Trophoblast cell (in vitro differentiated cells and primary cell): ENCODE results near the gene PVALEF.

Experiments used
- DNase-seq, 2 donors: peaks; one replicate each; pipeline ENCODE4 v3.0.0-alpha.2; 2016
- H2AFZ ChIP-seq: 2 replicates; pipeline ENCODE4 v1.6.1; 2013; ENCODE audit warnings: low read length, moderate library complexity, mild to moderate bottlenecking; ENCODE audit not compliant: insufficient read depth, poor library complexity
- H2AK5ac ChIP-seq: 2 replicates; pipeline ENCODE4 v1.6.1; 2013; ENCODE audit warnings: mild to moderate bottlenecking, low read length
- H2BK120ac ChIP-seq: 2 replicates; pipeline ENCODE4 v1.6.1; 2013; ENCODE audit warnings: low read length, mild to moderate bottlenecking, moderate library complexity; ENCODE audit not compliant: insufficient read depth, poor library complexity
- H2BK12ac ChIP-seq: 2 replicates; pipeline ENCODE4 v1.6.1; 2013; ENCODE audit warnings: mild to moderate bottlenecking, low read length, moderate library complexity
- H2BK5ac ChIP-seq: 2 replicates; pipeline ENCODE4 v1.6.1; 2013; ENCODE audit warnings: low read length, low read depth, moderate library complexity, mild to moderate bottlenecking; ENCODE audit not compliant: poor library complexity
- H3K14ac ChIP-seq: 2 replicates; pipeline ENCODE4 v1.6.1; 2013; ENCODE audit warnings: mild to moderate bottlenecking, low read length
- H3K18ac ChIP-seq: 2 replicates; pipeline ENCODE4 v1.6.1; 2013; ENCODE audit warnings: mild to moderate bottlenecking, low read length
- H3K23ac ChIP-seq: 2 replicates; pipeline ENCODE4 v1.6.1; 2013; ENCODE audit warnings: low read length
- H3K27ac ChIP-seq: 2 replicates; pipeline ENCODE4 v1.5.1; 2013; ENCODE audit warnings: low read depth, mild to moderate bottlenecking, inconsistent platforms, low read length, moderate library complexity
- H3K27me3 ChIP-seq: 2 replicates; pipeline ENCODE4 v1.6.1; 2013; ENCODE audit warnings: inconsistent platforms, mild to moderate bottlenecking, low read length, moderate library complexity; ENCODE audit not compliant: insufficient read depth
- H3K36me3 ChIP-seq, 2 experiments: 1 replicate in 1 of 2; 2 replicates in 1 of 2; pipeline ENCODE4 v1.6.1; 2013; ENCODE audit warnings: low read length in 2 of 2, mild to moderate bottlenecking in 2 of 2, moderate library complexity in 1 of 2; ENCODE audit not compliant: insufficient read depth in 2 of 2, control insufficient read depth in 1 of 2
- H3K4ac ChIP-seq: 2 replicates; pipeline ENCODE4 v1.6.1; 2013; ENCODE audit warnings: low read depth, mild to moderate bottlenecking, low read length, moderate library complexity
- H3K4me1 ChIP-seq, 2 experiments: 1 replicate in 1 of 2; 2 replicates in 1 of 2; pipeline ENCODE4 v1.6.1; 2013; ENCODE audit warnings: low read length in 2 of 2, mild to moderate bottlenecking in 2 of 2, moderate library complexity in 1 of 2; ENCODE audit not compliant: insufficient read depth in 2 of 2, control insufficient read depth in 1 of 2
- H3K4me2 ChIP-seq: 2 replicates; pipeline ENCODE4 v1.6.1; 2013; ENCODE audit warnings: inconsistent platforms, mild to moderate bottlenecking, low read length, moderate library complexity
- H3K4me3 ChIP-seq: 2 replicates; pipeline ENCODE4 v1.5.1; 2013; ENCODE audit warnings: mild to moderate bottlenecking, low read depth, low read length, inconsistent platforms
- H3K79me1 ChIP-seq: one replicate; pipeline ENCODE4 v1.6.1; 2013; ENCODE audit warnings: low read length
- H3K79me2 ChIP-seq: 2 replicates; pipeline ENCODE4 v1.6.1; 2013; ENCODE audit warnings: low read length, mild to moderate bottlenecking; ENCODE audit not compliant: control insufficient read depth, insufficient read depth, poor library complexity
- H3K9ac ChIP-seq: 2 replicates; pipeline ENCODE4 v1.6.1; 2013; ENCODE audit warnings: mild to moderate bottlenecking, low read length
- H3K9me3 ChIP-seq: 2 replicates; pipeline ENCODE4 v1.6.1; 2013; ENCODE audit warnings: low read depth, mild to moderate bottlenecking, control low read depth, inconsistent platforms, low read length; ENCODE audit not compliant: insufficient read depth
- H4K12ac ChIP-seq: 2 replicates; pipeline ENCODE4 v1.6.1; 2013; ENCODE audit warnings: low read depth, mild to moderate bottlenecking, low read length, moderate library complexity
- H4K8ac ChIP-seq: 2 replicates; pipeline ENCODE4 v1.6.1; 2013; ENCODE audit warnings: low read depth, mild to moderate bottlenecking, low read length, moderate library complexity
- H4K91ac ChIP-seq: one replicate; pipeline ENCODE4 v1.6.1; 2013; ENCODE audit warnings: low read depth, mild to moderate bottlenecking, low read length, moderate library complexity
- WGBS: extraction: QIAGEN DNeasy Blood & Tissue Kit; methylation state at CpG from one replicate; pipeline ENCODE4 v1.1.7; 2013; ENCODE audit warnings: missing lambda C conversion rate; ENCODE audit not compliant: insufficient read length, insufficient coverage; ENCODE audit errors: extremely low coverage; 5-methylcytosine and 5-hydroxymethylcytosine counted together

The PVALEF gene

DNA sequence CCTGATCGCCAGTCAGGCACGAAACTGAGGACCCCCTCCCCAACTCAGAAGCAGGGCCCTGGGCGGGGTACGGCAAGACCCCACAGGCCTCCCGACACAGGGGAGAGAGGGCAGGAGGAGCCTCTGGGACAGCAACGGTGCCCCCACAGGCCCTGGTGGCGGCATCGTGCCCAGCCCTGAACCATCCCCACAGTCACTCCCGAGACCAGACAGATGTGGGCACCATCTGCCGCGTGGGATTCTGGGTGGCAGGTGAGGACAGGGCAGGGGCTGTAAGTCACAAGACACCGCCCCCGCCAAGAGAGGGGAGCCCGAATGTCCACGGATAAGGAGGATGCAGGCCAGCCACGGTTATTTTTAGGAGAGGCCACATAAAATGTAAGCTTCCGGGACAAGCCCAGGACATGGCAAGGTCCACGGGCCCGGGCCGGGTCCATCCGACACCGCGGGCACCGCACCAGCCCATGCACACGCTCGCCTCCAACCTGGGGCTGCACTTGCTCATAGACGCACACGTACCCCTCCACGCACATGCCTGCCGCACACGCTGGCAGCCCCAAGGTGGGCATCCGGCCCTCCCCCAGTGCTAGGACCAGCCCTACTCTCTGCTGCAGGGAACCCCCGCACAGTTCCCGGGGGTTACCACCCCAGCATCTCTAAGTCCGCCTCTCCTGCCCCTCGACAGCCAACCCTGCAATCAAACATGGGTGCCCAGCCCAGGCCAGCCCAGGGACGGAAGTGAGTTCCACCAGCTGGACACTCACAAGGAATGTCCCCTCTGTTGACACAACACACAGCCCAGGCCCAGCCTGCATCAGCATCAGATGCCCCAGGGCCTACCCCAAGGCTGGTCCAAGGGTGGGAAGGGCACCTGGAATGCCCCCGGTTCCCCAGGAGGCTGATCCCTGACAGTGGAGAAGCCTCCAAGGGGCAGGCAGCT is 8.2 kb upstream of the PVALEF start:
- Histone ChIP-seq H4K91ac (no peak overlapping the region), H2AK5ac (no peak overlapping the region), H3K79me1 (no peaks in the 10 kb centered on the region), H2BK120ac (no peak overlapping the region), H4K12ac (no peak overlapping the region), H2AFZ (no peak overlapping the region), H3K4me3 (no peak overlapping the region), H3K4me2 (no peak overlapping the region), H3K9me3 (no peaks in the 10 kb centered on the region), H3K36me3 (no peaks in the 10 kb centered on the region), H3K4me1 (no peaks in the 10 kb centered on the region), H3K4ac (no peak overlapping the region), H3K14ac (no peak overlapping the region), H3K18ac (no peak overlapping the region), H3K27me3 (no peaks in the 10 kb centered on the region), H3K9ac (no peak overlapping the region), H3K23ac (no peak overlapping the region), H2BK5ac (no peak overlapping the region), H3K79me2 (no peaks in the 10 kb centered on the region), H3K27ac (no peak overlapping the region), H4K8ac (no peak overlapping the region), H2BK12ac (no peak overlapping the region)
- no peak for DNase-seq
- no CpG with 5 or more reads among the region's 38 CpGs for WGBS

DNA sequence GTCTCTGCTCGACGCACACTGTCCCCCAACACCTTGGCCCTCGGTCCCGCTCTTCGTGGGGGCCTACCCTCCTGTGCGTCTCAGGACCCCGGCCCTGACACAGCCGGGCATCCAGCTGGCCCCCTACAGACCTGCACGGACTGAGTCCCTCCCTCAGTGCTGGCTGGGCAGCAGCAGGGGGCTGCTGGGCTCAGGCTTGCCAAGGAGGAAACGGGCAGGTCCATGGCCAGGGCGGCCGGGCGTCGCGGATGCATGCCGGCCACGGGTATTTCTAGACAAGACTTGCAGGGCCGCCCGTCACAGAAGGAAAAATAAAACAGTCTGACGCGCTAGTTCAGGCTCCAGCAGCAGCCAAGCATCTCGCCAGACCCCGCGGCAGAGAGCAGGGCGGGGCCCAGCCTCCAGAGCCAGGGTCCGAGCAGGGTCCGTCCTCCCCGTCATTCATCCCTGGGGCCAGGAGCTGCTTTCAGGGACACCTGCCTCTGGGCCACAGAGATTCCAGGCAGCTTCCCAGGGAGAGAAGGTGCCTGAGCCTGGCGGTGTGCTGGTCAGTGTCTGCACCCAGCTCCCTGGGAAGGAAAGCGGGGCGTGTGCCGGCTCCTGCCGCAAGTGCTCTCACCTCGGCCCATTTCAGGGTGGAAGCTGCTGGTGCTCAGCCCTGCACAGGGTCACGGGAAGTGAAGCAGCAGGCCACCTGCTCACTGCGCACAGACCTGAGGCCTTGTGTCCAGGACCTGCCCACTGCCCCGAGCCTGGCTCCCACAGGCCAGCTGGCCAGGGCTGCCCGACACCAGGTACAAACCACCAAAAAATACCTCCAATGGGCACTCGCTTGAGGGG is 7.2 kb upstream of the PVALEF start:
- no peak overlapping the region for H2BK5ac ChIP-seq
- H2BK12ac ChIP-seq = no peak overlapping the region
- no CpG with 5 or more reads among the region's 39 CpGs for WGBS
- DNase-seq = no peak
- H4K8ac ChIP-seq = no peak overlapping the region
- no peak overlapping the region for H4K12ac ChIP-seq
- no peaks in the 10 kb centered on the region for H3K9me3 ChIP-seq
- H3K27me3 ChIP-seq = no peaks in the 10 kb centered on the region
- no peak overlapping the region for H3K23ac ChIP-seq
- no peak overlapping the region for H3K4me3 ChIP-seq
- no peaks in the 10 kb centered on the region for H3K4me1 ChIP-seq
- H3K4me2 ChIP-seq = no peak overlapping the region
- no peak overlapping the region for H3K18ac ChIP-seq
- no peaks in the 10 kb centered on the region for H3K79me1 ChIP-seq
- no peak overlapping the region for H3K9ac ChIP-seq
- no peak overlapping the region for H2AFZ ChIP-seq
- H4K91ac ChIP-seq = no peak overlapping the region
- H3K79me2 ChIP-seq = no peaks in the 10 kb centered on the region
- H3K36me3 ChIP-seq = no peaks in the 10 kb centered on the region
- no peak overlapping the region for H3K14ac ChIP-seq
- no peak overlapping the region for H3K27ac ChIP-seq
- H2BK120ac ChIP-seq = no peak overlapping the region
- H3K4ac ChIP-seq = no peak overlapping the region
- H2AK5ac ChIP-seq = no peak overlapping the region

DNA sequence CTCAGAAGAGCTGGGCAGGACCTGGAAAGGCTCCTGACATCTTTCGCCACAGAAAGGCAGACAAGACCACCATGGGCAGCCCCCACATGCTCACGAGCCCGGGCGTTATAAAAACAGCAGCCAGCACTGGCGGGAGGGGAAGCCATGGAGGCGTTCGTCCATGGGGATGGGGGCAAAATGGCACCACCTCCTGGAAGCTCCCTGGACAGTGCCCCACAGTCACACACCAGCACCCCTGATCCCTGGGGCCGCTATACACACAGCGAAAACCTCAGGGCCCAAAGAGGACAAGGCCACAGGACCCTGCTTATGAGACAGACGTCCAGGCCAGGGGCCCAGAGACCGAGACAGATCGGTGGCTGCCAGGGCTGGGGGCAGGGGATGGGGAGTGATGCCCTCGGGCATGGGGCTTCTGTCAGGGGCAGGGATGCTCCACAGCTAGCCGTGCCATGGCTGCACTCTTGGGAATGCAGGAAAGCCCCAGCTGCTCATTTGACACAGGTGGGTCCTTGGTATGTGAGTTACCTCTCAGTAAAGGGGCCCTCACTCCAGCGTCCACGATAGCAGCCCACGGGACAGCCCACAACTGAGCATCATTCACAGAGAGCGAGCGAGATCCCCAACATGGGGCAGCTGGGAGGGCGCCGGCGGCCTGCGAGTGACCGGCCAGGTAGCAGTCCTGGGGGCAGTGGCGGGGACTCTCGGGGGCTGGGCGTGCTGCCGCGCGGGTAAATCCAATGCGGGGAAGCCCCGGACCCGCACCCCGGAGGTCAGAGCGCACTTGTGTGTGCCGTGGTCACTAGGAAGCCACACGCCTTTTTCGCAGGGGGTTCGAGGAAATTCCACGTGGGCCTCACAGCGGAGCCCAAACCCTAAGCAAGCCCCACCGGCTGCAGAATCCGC is 6.4 kb upstream of the PVALEF start:
- no peak overlapping the region for H3K27ac ChIP-seq
- no peak overlapping the region for H3K9ac ChIP-seq
- no peaks in the 10 kb centered on the region for H3K36me3 ChIP-seq
- H2BK12ac ChIP-seq = no peak overlapping the region
- H3K27me3 ChIP-seq = no peaks in the 10 kb centered on the region
- no peak overlapping the region for H4K91ac ChIP-seq
- H3K79me2 ChIP-seq = no peaks in the 10 kb centered on the region
- no peak overlapping the region for H2AK5ac ChIP-seq
- H3K18ac ChIP-seq = no peak overlapping the region
- H3K23ac ChIP-seq = no peak overlapping the region
- H4K8ac ChIP-seq = no peak overlapping the region
- no peak overlapping the region for H3K4me2 ChIP-seq
- no peak for DNase-seq
- no peaks in the 10 kb centered on the region for H3K4me1 ChIP-seq
- H2AFZ ChIP-seq = no peak overlapping the region
- H4K12ac ChIP-seq = no peak overlapping the region
- H3K14ac ChIP-seq = no peak overlapping the region
- no peaks in the 10 kb centered on the region for H3K9me3 ChIP-seq
- no peak overlapping the region for H3K4ac ChIP-seq
- no peak overlapping the region for H3K4me3 ChIP-seq
- H3K79me1 ChIP-seq = no peaks in the 10 kb centered on the region
- no peak overlapping the region for H2BK5ac ChIP-seq
- no peak overlapping the region for H2BK120ac ChIP-seq
- no CpG with 5 or more reads among the region's 43 CpGs for WGBS

DNA sequence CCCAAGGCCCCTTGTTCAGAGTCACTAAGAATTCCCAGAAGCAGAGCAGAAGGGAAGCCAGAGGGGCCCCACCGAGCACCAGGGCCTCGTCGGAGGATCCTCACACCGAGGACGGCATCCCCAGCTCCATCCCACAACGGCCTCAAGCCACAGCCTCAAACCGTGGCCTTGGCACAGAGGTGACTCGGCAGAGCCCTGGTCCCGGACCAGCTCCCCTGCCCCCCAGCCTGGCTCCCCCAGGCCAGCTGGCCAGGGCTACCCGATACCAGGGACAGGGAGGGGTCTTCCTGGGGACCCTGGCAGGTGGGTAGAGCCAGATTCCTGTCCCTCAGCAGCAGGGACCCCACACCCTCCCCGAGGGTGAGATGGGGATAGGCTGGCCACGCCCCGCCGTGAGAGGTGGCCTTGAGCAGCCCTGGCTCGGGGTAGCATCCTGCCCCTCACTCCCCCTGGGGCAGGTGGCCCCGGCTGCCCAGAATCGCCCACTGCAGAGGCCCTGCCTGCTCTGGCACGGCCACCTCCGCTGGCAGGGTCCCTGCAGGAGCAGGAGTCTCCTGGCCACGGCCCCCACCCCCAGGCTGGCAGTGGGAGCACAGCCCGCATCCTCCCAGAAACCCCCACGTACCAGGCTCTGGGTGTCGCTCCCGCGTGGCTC is 5.6 kb upstream of the PVALEF start:
- H4K12ac ChIP-seq = no peak overlapping the region
- H3K23ac ChIP-seq = no peak overlapping the region
- no peaks in the 10 kb centered on the region for H3K36me3 ChIP-seq
- H3K4me3 ChIP-seq = no peak overlapping the region
- no peak overlapping the region for H2BK5ac ChIP-seq
- no peaks in the 10 kb centered on the region for H3K79me1 ChIP-seq
- no CpG with 5 or more reads among the region's 25 CpGs for WGBS
- H3K4ac ChIP-seq = no peak overlapping the region
- H4K8ac ChIP-seq = no peak overlapping the region
- H2BK12ac ChIP-seq = no peak overlapping the region
- no peak overlapping the region for H4K91ac ChIP-seq
- H2BK120ac ChIP-seq = no peak overlapping the region
- H3K4me1 ChIP-seq = no peaks in the 10 kb centered on the region
- no peak overlapping the region for H2AK5ac ChIP-seq
- no peak overlapping the region for H3K18ac ChIP-seq
- H3K27ac ChIP-seq = no peak overlapping the region
- H3K14ac ChIP-seq = no peak overlapping the region
- no peak for DNase-seq
- peaks cover 4% of the 10 kb centered on the region for H3K27me3 ChIP-seq
- no peaks in the 10 kb centered on the region for H3K79me2 ChIP-seq
- no peak overlapping the region for H2AFZ ChIP-seq
- no peak overlapping the region for H3K9ac ChIP-seq
- no peak overlapping the region for H3K4me2 ChIP-seq
- H3K9me3 ChIP-seq = no peaks in the 10 kb centered on the region
